ENCODE data around the gene RGPD5. TPM values are rescaled to one million over a fixed set of nuclear protein-coding genes. Genes with fewer than 3 reads are reported as not detected.
"Not testable (repeated sequence)": the region's sequence is repeated elsewhere in the genome, so short reads cannot be mapped to it uniquely, and the experiment has no call there.

RGPD5 gene
- total and polyA plus RNA-seq, 2 donors from 2014 or later, result 0.60 to 43.4 TPM

DNA sequence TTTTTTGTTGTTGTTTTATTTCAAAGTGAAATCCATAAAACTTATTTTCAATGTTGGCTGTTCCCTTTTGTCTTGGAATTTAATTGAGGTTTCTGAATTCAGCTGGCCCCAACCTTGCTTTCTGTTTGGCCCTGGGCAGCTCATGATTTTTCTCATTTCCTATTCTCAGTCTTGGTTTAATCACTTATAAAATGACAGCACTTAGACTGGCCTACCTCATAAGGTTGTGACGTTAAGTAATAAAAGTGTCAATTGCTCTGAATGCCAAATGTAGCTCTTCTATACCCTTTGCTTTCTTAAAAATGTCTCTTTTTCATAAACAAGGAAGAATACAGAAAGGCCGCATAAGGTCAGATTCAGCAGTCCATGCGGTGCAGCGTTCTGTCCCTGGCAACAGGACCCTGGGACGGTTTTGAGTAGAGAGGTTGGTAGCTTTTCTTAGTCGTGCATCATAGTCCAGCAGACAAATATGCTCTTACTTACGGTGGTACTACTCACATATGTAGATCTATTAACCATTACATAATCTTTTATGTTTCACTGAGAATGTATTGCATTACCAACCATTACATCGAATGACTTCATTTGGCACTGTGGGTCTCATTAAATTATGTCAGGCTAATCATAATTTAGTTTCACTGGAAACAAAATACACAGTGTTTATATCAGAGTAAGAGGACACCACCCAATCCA, 27.1 kb upstream of the RGPD5 start:
- H3K27ac ChIP-seq (ENCODE audit: low read depth in 2 of 2, low read length in 2 of 2); H3K9ac ChIP-seq (ENCODE audit: low read length in 3 of 3); FAIRE-seq; DNase-seq; H3K27me3 ChIP-seq (ENCODE audit: control insufficient read depth, insufficient read depth, low read length); H3K9me3 ChIP-seq (ENCODE audit: control insufficient read depth in 2 of 3, insufficient read depth in 1 of 3, low read length in 3 of 3); H3K4me1 ChIP-seq (ENCODE audit: control insufficient read depth in 2 of 3, insufficient read depth in 2 of 3, low read depth in 1 of 3, low read length in 3 of 3); intact Hi-C loops (cut with DNase I); H3K4me3 ChIP-seq (ENCODE audit: low read length in 3 of 3); H3K36me3 ChIP-seq (ENCODE audit: control insufficient read depth in 2 of 3, insufficient read depth in 3 of 3, low read length in 3 of 3): not testable (repeated sequence)

- DNase-seq; H3K27me3 ChIP-seq (ENCODE audit: control insufficient read depth, insufficient read depth, low read length); intact Hi-C loops (cut with DNase I); H3K9me3 ChIP-seq (ENCODE audit: control insufficient read depth in 2 of 3, insufficient read depth in 1 of 3, low read length in 3 of 3); H3K9ac ChIP-seq (ENCODE audit: low read length in 3 of 3); H3K4me3 ChIP-seq (ENCODE audit: low read length in 3 of 3); FAIRE-seq; H3K36me3 ChIP-seq (ENCODE audit: control insufficient read depth in 2 of 3, insufficient read depth in 3 of 3, low read length in 3 of 3); H3K27ac ChIP-seq (ENCODE audit: low read depth in 2 of 2, low read length in 2 of 2); H3K4me1 ChIP-seq (ENCODE audit: control insufficient read depth in 2 of 3, insufficient read depth in 2 of 3, low read depth in 1 of 3, low read length in 3 of 3): not testable (repeated sequence)
Observed at GRCh38 chr2:109768934-109769333, 25.2 kb upstream of the RGPD5 start.

DNA sequence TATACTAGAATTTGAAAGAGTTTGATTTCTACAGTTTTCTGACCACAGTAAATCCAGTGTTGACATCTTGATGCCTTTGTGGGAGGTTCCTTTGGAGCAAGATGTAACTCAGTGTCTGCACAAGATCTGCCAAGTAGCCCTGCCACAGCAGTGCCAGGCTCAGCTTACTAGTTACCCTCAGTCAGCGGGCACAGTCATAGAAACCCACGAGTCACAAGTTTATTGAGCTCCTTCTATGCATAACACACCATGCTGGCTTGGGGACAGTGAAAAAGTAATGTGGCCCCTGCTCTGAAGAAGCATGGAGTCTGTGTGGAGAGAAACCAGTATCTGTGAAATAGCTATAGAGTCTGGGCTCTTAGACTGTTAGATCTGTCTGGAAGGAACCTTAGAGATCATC, 15.0 kb upstream of the RGPD5 start:
- H3K36me3 ChIP-seq (ENCODE audit: control insufficient read depth in 2 of 3, insufficient read depth in 3 of 3, low read length in 3 of 3); H3K27ac ChIP-seq (ENCODE audit: low read depth in 2 of 2, low read length in 2 of 2); H3K9ac ChIP-seq (ENCODE audit: low read length in 3 of 3); H3K9me3 ChIP-seq (ENCODE audit: control insufficient read depth in 2 of 3, insufficient read depth in 1 of 3, low read length in 3 of 3); H3K4me3 ChIP-seq (ENCODE audit: low read length in 3 of 3); H3K27me3 ChIP-seq (ENCODE audit: control insufficient read depth, insufficient read depth, low read length); H3K4me1 ChIP-seq (ENCODE audit: control insufficient read depth in 2 of 3, insufficient read depth in 2 of 3, low read depth in 1 of 3, low read length in 3 of 3); FAIRE-seq; DNase-seq; intact Hi-C loops (cut with DNase I): not testable (repeated sequence)

GRCh38 chr2:109781147-109781816, 12.8 kb upstream of the RGPD5 start:
- H3K27me3 ChIP-seq (ENCODE audit: control insufficient read depth, insufficient read depth, low read length); H3K9me3 ChIP-seq (ENCODE audit: control insufficient read depth in 2 of 3, insufficient read depth in 1 of 3, low read length in 3 of 3); H3K9ac ChIP-seq (ENCODE audit: low read length in 3 of 3); H3K36me3 ChIP-seq (ENCODE audit: control insufficient read depth in 2 of 3, insufficient read depth in 3 of 3, low read length in 3 of 3); H3K27ac ChIP-seq (ENCODE audit: low read depth in 2 of 2, low read length in 2 of 2); DNase-seq; H3K4me3 ChIP-seq (ENCODE audit: low read length in 3 of 3); FAIRE-seq; H3K4me1 ChIP-seq (ENCODE audit: control insufficient read depth in 2 of 3, insufficient read depth in 2 of 3, low read depth in 1 of 3, low read length in 3 of 3); intact Hi-C loops (cut with DNase I): not testable (repeated sequence)

DNA sequence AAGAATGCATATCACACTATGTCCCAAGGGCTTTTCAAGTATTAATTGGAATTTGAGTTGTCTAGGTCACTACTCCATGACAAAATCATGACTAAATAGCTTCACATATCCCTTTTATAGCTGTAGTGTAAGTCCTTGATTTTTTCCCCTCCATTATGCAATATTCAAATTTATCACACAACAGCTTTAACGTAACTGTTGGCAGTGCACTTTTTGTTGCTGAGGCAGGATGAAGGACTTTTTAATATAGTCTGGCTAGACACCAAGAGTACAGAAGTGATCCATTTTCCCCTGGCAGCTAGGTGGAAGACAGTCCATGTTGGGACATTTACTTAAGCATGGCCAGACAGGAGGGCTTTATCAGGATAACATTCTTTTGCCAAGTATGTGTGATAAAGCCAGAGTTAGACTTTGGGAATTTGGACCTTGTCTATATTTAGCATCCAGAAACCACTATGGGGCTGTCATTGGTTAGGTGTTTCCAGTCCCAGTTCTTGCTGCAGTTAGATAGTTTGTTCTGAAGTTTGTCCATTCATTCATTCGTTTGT, 11.6 kb upstream of the RGPD5 start:
- H3K36me3 ChIP-seq (ENCODE audit: control insufficient read depth in 2 of 3, insufficient read depth in 3 of 3, low read length in 3 of 3); DNase-seq; H3K4me1 ChIP-seq (ENCODE audit: control insufficient read depth in 2 of 3, insufficient read depth in 2 of 3, low read depth in 1 of 3, low read length in 3 of 3); intact Hi-C loops (cut with DNase I); H3K4me3 ChIP-seq (ENCODE audit: low read length in 3 of 3); H3K9me3 ChIP-seq (ENCODE audit: control insufficient read depth in 2 of 3, insufficient read depth in 1 of 3, low read length in 3 of 3); H3K27ac ChIP-seq (ENCODE audit: low read depth in 2 of 2, low read length in 2 of 2); H3K9ac ChIP-seq (ENCODE audit: low read length in 3 of 3); H3K27me3 ChIP-seq (ENCODE audit: control insufficient read depth, insufficient read depth, low read length); FAIRE-seq: not testable (repeated sequence)

- H3K27me3 ChIP-seq (ENCODE audit: control insufficient read depth, insufficient read depth, low read length); H3K9ac ChIP-seq (ENCODE audit: low read length in 3 of 3); H3K4me3 ChIP-seq (ENCODE audit: low read length in 3 of 3); H3K9me3 ChIP-seq (ENCODE audit: control insufficient read depth in 2 of 3, insufficient read depth in 1 of 3, low read length in 3 of 3); H3K4me1 ChIP-seq (ENCODE audit: control insufficient read depth in 2 of 3, insufficient read depth in 2 of 3, low read depth in 1 of 3, low read length in 3 of 3); H3K27ac ChIP-seq (ENCODE audit: low read depth in 2 of 2, low read length in 2 of 2); DNase-seq; FAIRE-seq; H3K36me3 ChIP-seq (ENCODE audit: control insufficient read depth in 2 of 3, insufficient read depth in 3 of 3, low read length in 3 of 3); intact Hi-C loops (cut with DNase I): not testable (repeated sequence)
Observed at GRCh38 chr2:109791530-109792279, 2.4 kb upstream of the RGPD5 start.

DNA sequence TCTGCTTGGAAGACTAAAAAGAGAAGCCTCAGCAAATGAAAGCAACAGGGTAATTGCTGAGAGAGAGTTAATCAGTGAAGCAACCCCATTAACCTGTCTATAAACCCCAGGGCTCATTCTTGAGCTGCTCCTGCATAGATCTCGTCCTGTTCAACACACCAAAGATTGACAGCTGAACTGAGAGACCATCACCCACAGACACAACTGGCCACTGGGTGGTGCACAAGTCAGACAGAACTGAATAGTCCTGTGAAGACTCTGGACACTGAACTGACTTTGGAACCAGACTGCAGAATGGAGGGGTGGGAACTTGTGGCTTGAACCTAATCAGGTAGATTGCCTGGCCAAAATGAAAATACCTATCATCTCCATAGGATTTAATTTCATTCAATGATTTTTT, 1.4 kb upstream of the RGPD5 start:
- H3K27ac ChIP-seq (ENCODE audit: low read depth in 2 of 2, low read length in 2 of 2); H3K9me3 ChIP-seq (ENCODE audit: control insufficient read depth in 2 of 3, insufficient read depth in 1 of 3, low read length in 3 of 3); H3K4me1 ChIP-seq (ENCODE audit: control insufficient read depth in 2 of 3, insufficient read depth in 2 of 3, low read depth in 1 of 3, low read length in 3 of 3); H3K27me3 ChIP-seq (ENCODE audit: control insufficient read depth, insufficient read depth, low read length); H3K9ac ChIP-seq (ENCODE audit: low read length in 3 of 3); H3K4me3 ChIP-seq (ENCODE audit: low read length in 3 of 3); intact Hi-C loops (cut with DNase I); FAIRE-seq; H3K36me3 ChIP-seq (ENCODE audit: control insufficient read depth in 2 of 3, insufficient read depth in 3 of 3, low read length in 3 of 3); DNase-seq: not testable (repeated sequence)
